Measurements from ENCODE around the gene C11orf91. TPM values are rescaled to one million over a fixed set of nuclear protein-coding genes. Genes with fewer than 3 reads are reported as not detected.
"Not testable (repeated sequence)": the region's sequence is repeated elsewhere in the genome, so short reads cannot be mapped to it uniquely, and the experiment has no call there.

C11orf91 gene
- total RNA-seq, 1 donor from 2014 or later = not detected

GRCh38 chr11:33708985-33709384 lies 8.4 kb upstream of the C11orf91 start:
- H3K36me3 ChIP-seq = no peaks in the 10 kb centered on the region
- no peak overlapping the region for H3K4me3 Mint-ChIP-seq

DNA sequence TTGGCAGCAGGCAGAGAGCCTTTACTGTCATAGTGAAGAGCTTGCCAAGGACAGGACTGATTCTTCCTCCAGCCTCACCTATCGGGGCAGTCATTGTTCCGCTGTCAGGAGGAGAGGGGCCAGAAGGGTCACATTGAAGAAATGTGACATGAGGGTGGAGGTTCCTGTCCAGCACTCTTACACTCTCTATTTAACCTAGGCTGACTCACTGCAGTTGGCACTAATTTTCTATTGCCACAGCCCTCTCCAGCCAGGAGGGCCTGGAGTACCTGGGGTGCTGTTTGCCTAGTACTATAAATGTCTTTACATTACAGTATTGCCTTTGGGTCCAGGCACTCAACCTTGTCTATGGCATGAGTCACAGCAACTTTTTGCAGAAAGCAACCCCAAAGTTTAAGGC lies 7.2 kb upstream of the C11orf91 start:
- H3K9me3 ChIP-seq (ENCODE audit: low read depth); H3K27ac Mint-ChIP-seq; H4K20me1 ChIP-seq (ENCODE audit: low read depth); H3K4me3 ChIP-seq; H3K36me3 ChIP-seq; H3K4me3 Mint-ChIP-seq; H3K27me3 ChIP-seq; H3K9ac ChIP-seq; H2AFZ ChIP-seq (replicated peaks); H3K36me3 Mint-ChIP-seq; H3K27me3 Mint-ChIP-seq (ENCODE audit: insufficient read depth, low read depth); H3K4me1 Mint-ChIP-seq; H3K4me1 ChIP-seq; H3K27ac ChIP-seq; H3K4me2 ChIP-seq; H3K9me3 Mint-ChIP-seq; DNase-seq (ENCODE audit: low spot score); H3F3A ChIP-seq (ENCODE audit: low read depth); H3K79me2 ChIP-seq (ENCODE audit: low read depth): not testable (repeated sequence)

More at GRCh38 chr11:33708985-33709384, 8.4 kb upstream of the C11orf91 start:
- DNase-seq (ENCODE audit: low spot score) = no peak
- no peaks in the 10 kb centered on the region for H4K20me1 ChIP-seq (ENCODE audit: low read depth)
- H3K27ac Mint-ChIP-seq = no peak overlapping the region
- no peak overlapping the region for H3K4me3 ChIP-seq
- H3K4me2 ChIP-seq = no peak overlapping the region
- H3K9me3 ChIP-seq (ENCODE audit: low read depth) = no peaks in the 10 kb centered on the region
- no peaks in the 10 kb centered on the region for H3K27me3 ChIP-seq
- H3K4me1 Mint-ChIP-seq = no peaks in the 10 kb centered on the region
- H3K27me3 Mint-ChIP-seq (ENCODE audit: insufficient read depth, low read depth) = peaks cover 2% of the 10 kb centered on the region
- H2AFZ ChIP-seq (replicated peaks) = no peak overlapping the region
- H3K27ac ChIP-seq = no peak overlapping the region
- no peak overlapping the region for H3K9ac ChIP-seq
- H3F3A ChIP-seq (ENCODE audit: low read depth) = no peaks in the 10 kb centered on the region
- TF ChIP-seq EZH2 (IDR thresholded peaks at IDR 0.05) = no peak
- no peak for TF ChIP-seq CTCF (IDR thresholded peaks at IDR 0.05)
- no peak for TF ChIP-seq EZH2phosphoT487 (IDR thresholded peaks at IDR 0.05)
- H3K36me3 Mint-ChIP-seq = peaks cover 10% of the 10 kb centered on the region
- no peaks in the 10 kb centered on the region for H3K79me2 ChIP-seq (ENCODE audit: low read depth)
- H3K4me1 ChIP-seq = no peaks in the 10 kb centered on the region
- H3K9me3 Mint-ChIP-seq = no peaks in the 10 kb centered on the region

DNA sequence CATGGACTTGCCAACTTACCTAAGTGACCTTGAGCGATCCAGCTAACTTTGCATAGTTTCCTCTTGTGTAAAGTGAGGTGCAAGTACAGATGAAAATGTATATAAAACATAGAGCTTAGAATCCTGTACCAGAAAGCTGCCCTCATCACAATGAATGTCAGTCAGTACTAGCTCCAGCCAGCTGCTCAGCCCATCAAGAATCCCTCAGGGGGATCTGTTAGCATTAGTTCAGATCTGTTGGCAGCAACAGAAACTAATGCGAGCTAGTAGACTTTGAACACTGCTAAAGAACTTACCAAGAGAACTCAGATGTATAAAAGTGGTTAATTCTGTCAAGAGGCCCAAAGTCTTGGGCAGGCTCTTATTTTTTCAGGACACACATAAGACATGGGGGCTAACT lies 6.3 kb upstream of the C11orf91 start:
- no peak overlapping the region for H3K4me2 ChIP-seq
- H3K27me3 ChIP-seq = no peaks in the 10 kb centered on the region
- no peaks in the 10 kb centered on the region for H3K4me1 ChIP-seq
- no peaks in the 10 kb centered on the region for H3K79me2 ChIP-seq (ENCODE audit: low read depth)
- H3K9ac ChIP-seq = no peak overlapping the region
- TF ChIP-seq EZH2phosphoT487 (IDR thresholded peaks at IDR 0.05) (no peak), EZH2 (IDR thresholded peaks at IDR 0.05) (no peak), CTCF (IDR thresholded peaks at IDR 0.05) (no peak)
- Mint-ChIP-seq H3K9me3 (no peaks in the 10 kb centered on the region), H3K27me3 (ENCODE audit: insufficient read depth, low read depth) (peaks cover 2% of the 10 kb centered on the region), H3K4me3 (no peak overlapping the region), H3K27ac (no peak overlapping the region), H3K36me3 (peaks cover 5% of the 10 kb centered on the region), H3K4me1 (peaks cover 5% of the 10 kb centered on the region)
- no peak overlapping the region for H3K27ac ChIP-seq
- no peak for DNase-seq (ENCODE audit: low spot score)
- H3K36me3 ChIP-seq = no peaks in the 10 kb centered on the region
- no peak overlapping the region for H2AFZ ChIP-seq (replicated peaks)
- no peaks in the 10 kb centered on the region for H3K9me3 ChIP-seq (ENCODE audit: low read depth)
- H3F3A ChIP-seq (ENCODE audit: low read depth) = no peaks in the 10 kb centered on the region
- H4K20me1 ChIP-seq (ENCODE audit: low read depth) = no peaks in the 10 kb centered on the region
- no peak overlapping the region for H3K4me3 ChIP-seq

GRCh38 chr11:33706546-33706945 lies 5.9 kb upstream of the C11orf91 start:
- TF ChIP-seq EZH2 (IDR thresholded peaks at IDR 0.05) (no peak), EZH2phosphoT487 (IDR thresholded peaks at IDR 0.05) (no peak), CTCF (IDR thresholded peaks at IDR 0.05) (no peak)
- H3K9me3 Mint-ChIP-seq = no peaks in the 10 kb centered on the region
- no peak overlapping the region for H3K4me3 Mint-ChIP-seq
- no peaks in the 10 kb centered on the region for H3K27me3 ChIP-seq
- DNase-seq (ENCODE audit: low spot score) = no peak
- H3K4me1 ChIP-seq = no peaks in the 10 kb centered on the region
- no peaks in the 10 kb centered on the region for H3K36me3 ChIP-seq
- no peak overlapping the region for H3K4me2 ChIP-seq
- no peaks in the 10 kb centered on the region for H3F3A ChIP-seq (ENCODE audit: low read depth)
- peaks cover 2% of the 10 kb centered on the region for H3K27me3 Mint-ChIP-seq (ENCODE audit: insufficient read depth, low read depth)
- H3K9me3 ChIP-seq (ENCODE audit: low read depth) = no peaks in the 10 kb centered on the region
- no peak overlapping the region for H3K27ac Mint-ChIP-seq
- no peak overlapping the region for H3K27ac ChIP-seq
- H4K20me1 ChIP-seq (ENCODE audit: low read depth) = no peaks in the 10 kb centered on the region
- H3K36me3 Mint-ChIP-seq = peaks cover 5% of the 10 kb centered on the region
- no peak overlapping the region for H3K4me3 ChIP-seq
- H3K9ac ChIP-seq = no peak overlapping the region
- H3K79me2 ChIP-seq (ENCODE audit: low read depth) = no peaks in the 10 kb centered on the region
- peaks cover 10% of the 10 kb centered on the region for H3K4me1 Mint-ChIP-seq
- no peak overlapping the region for H2AFZ ChIP-seq (replicated peaks)

Measured in neural progenitor cell (in vitro differentiated cells).